ENCODE data around the gene DHX57. TPM values are rescaled to one million over a fixed set of nuclear protein-coding genes. Genes with fewer than 3 reads are reported as not detected.

DHX57 gene
- total RNA-seq, 4 donors from 2014 or later = 5.3 to 31.2 (median 18.6) TPM

- peaks cover 20% of the 10 kb centered on the region in 2 donors for H3K4me1 ChIP-seq
- TF ChIP-seq POLR2A (IDR thresholded peaks at IDR 0.05) = peak; percentile 99 to 100
- TF ChIP-seq CTCF (IDR thresholded peaks at IDR 0.05) = peak in 2 of 4 experiments; percentile 14 to 53
- peak; percentile 99 for DNase-seq
- H3K27ac ChIP-seq = peak within 1 kb of the TSS; percentile 98
- intact Hi-C loops (cut with DNase I; ENCODE audit: low total_unique reads) = no loop called here
- no peaks in the 10 kb centered on the region for H3K27me3 ChIP-seq
- H3K4me3 ChIP-seq = peak within 1 kb of the TSS; percentile 77 to 83
- no peaks in the 10 kb centered on the region for H3K9me3 ChIP-seq
- H3K36me3 ChIP-seq = no peaks in the 10 kb centered on the region
Observed at GRCh38 chr2:38750891-38751595, 124.7 kb downstream of the DHX57 start, which contains the start of gene SRSF7. SRSF7 (minus strand) TSS chr2:38751361; CDS start chr2:38751256, 105 bp downstream.

- TF ChIP-seq POLR2A (IDR thresholded peaks at IDR 0.05) (peak; percentile 78 to 83), CTCF (IDR thresholded peaks at IDR 0.05) (no peak)
- H3K27me3 ChIP-seq = no peaks in the 10 kb centered on the region
- H3K27ac ChIP-seq = peak overlapping the region; percentile 98
- peak; percentile 52 to 69 for DNase-seq
- no peaks in the 10 kb centered on the region for H3K9me3 ChIP-seq
- H3K4me3 ChIP-seq = peak overlapping the region; percentile 77 to 83
- H3K4me1 ChIP-seq = peaks cover 20% of the 10 kb centered on the region in 2 donors
- no peaks in the 10 kb centered on the region for H3K36me3 ChIP-seq
- intact Hi-C loops (cut with DNase I; ENCODE audit: low total_unique reads) = no loop called here
Observed at GRCh38 chr2:38750011-38750890, 125.5 kb downstream of the DHX57 start.

GRCh38 chr2:38748943-38749804 is 126.6 kb downstream of the DHX57 start:
- intact Hi-C loops (cut with DNase I; ENCODE audit: low total_unique reads) = loop anchor here (10.0 kb wide), 2 partner anchors 164 to 214 kb away; no protein-coding TSS in a partner anchor
- Histone ChIP-seq H3K36me3 (no peaks in the 10 kb centered on the region), H3K27me3 (no peaks in the 10 kb centered on the region), H3K4me1 (peaks cover 20% of the 10 kb centered on the region in 2 donors), H3K27ac (peak overlapping the region; percentile 98), H3K4me3 (peak overlapping the region; percentile 77 to 83), H3K9me3 (no peaks in the 10 kb centered on the region)
- TF ChIP-seq CTCF (IDR thresholded peaks at IDR 0.05) (no peak), POLR2A (IDR thresholded peaks at IDR 0.05) (no peak)
- no peak for DNase-seq

GRCh38 chr2:38748391-38748790 is 127.3 kb downstream of the DHX57 start:
- intact Hi-C loops (cut with DNase I; ENCODE audit: low total_unique reads) = loop anchor here (10.0 kb wide), 2 partner anchors 164 to 214 kb away; no protein-coding TSS in a partner anchor
- H3K27me3 ChIP-seq = no peaks in the 10 kb centered on the region
- H3K36me3 ChIP-seq = no peaks in the 10 kb centered on the region
- no peaks in the 10 kb centered on the region for H3K9me3 ChIP-seq
- peaks cover 20% of the 10 kb centered on the region in 2 donors for H3K4me1 ChIP-seq
- DNase-seq = no peak
- peak overlapping the region in 1 of 2 donors; percentile 44 for H3K27ac ChIP-seq
- H3K4me3 ChIP-seq = no peak overlapping the region
- TF ChIP-seq CTCF (IDR thresholded peaks at IDR 0.05) (no peak), POLR2A (IDR thresholded peaks at IDR 0.05) (no peak)
